Tongue (tissue), 2 donors: Measurements from ENCODE around the gene CENATAC. TPM values are rescaled to one million over a fixed set of nuclear protein-coding genes. Genes with fewer than 3 reads are reported as not detected.
"Not testable (repeated sequence)": the region's sequence is repeated elsewhere in the genome, so short reads cannot be mapped to it uniquely, and the experiment has no call there.

Experiments used
- DNase-seq: peaks from one replicate; pipeline ENCODE4 v3.0.0-alpha.2; 2015
- total RNA-seq: library from RNA; depleted of rRNA; stranded (reverse); fragments of >200 nt; gene quantifications from one replicate; pipeline ENCODE4 v1.2.3, GENCODE V29; 2014

CENATAC gene
- total RNA-seq, 1 donor from 2014 or later = 31.6 TPM

- DNase-seq = no peak
Measured at GRCh38 chr11:119027561-119028345, 29.8 kb downstream of the CENATAC start.

DNA sequence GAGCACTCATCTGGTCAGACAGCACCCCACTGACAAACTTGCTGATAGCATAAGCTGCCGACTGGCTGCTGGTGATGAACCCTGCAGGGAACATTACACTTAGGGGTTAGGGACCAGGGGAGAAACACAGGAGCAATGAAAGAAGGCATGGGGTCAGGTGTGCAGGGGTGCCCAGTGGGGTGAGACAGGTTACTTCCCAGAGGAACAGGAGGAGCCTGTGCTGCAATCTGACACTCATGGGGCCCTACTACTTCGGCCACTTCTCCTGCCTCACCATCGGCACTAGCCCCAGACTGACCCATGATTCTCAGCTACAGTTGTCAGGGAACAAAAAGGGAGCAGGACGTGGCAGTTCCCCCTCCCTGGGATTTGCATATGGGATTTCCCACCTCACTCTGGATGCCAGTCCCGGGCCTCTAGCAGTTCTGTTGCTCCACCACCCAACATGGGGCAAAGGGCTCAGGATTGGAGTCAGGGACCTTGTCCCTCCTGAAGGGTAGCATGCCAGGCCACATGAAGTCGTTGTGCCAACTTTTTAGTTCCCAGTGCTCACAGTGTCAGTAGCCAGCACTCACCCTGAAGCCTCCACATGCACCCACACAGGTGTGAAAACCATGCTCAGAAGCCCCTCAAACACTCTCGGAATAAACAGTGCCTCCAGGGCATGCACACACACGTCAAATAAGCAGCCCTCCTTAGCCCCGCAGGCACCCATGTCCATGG, 30.6 kb downstream of the CENATAC start:
- DNase-seq = no peak

GRCh38 chr11:119029069-119029339, 31.1 kb downstream of the CENATAC start:
- no peak for DNase-seq

DNA sequence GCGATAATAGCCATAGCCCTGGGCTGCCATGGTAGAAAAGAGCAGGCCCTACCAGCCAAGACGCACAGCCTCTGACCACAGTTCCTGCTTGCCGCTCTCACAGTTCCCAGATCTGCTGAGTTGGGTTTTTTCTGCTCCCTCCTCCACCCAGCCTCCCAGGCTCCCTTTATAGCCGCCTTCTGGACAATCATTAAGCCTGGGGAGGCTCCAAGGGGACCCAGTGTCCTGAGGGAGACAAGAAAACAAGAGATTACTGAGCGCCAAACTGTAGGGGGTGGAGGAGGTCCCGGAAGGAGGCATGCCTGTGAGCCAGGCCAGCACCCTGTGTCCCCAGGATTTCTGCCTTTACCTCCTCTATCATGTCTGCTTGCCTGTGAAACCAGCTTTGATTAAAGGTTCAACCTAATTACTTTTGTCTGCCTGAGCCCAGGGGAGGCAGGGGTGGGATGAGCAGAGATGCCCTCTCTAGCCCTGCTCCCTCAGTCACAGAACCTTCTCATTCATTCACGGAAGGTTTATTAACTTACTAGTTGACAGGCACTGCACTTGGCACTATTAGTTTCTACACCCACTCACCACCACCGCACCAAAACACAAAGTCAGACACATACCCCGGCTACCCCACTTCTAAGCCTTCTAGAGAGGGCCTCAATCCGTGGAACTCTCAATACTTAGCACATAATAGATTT, 31.5 kb downstream of the CENATAC start:
- DNase-seq = no peak

- no peak for DNase-seq
Measured at GRCh38 chr11:119030029-119030328, 32.0 kb downstream of the CENATAC start.

DNA sequence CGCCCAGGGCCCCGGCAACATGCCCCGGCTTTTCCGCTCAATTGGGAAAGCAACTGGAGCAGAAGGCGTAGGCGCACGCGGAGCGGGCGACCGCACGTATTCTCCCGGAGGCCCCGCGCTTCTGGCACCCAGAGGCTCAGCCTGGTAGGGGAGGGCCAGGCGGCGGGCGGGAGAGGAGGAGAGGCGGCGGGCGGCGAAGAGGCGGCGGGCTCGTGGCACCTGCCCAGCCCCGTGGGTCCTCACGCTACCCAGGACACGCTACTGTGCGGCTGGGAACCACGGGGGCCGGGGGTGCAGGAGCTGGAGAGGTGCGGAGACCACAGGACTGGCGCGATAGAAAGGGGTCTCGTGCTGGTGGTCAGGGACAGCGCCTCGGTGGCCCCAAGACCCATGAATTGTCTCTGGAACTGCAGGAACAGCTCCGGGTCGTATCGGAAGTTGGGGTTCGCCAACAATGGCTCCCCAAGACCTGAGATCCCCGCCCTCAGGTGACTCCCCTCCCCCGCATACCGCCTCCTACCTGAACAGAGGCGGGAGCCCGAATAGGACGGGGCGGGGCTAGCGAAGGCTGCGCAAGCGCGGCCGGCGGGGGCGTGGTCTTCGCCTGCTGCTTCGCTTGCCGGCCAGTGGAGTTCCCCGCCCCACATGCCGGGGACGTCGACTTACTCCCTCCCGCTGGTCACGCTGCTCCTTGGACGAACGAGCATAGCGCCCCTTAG, 32.5 kb downstream of the CENATAC start, which contains the start of gene SLC37A4:
SLC37A4 (minus strand) TSS at position 549 of the 719 bp plus-strand sequence.
- peak; percentile 97 for DNase-seq

DNA sequence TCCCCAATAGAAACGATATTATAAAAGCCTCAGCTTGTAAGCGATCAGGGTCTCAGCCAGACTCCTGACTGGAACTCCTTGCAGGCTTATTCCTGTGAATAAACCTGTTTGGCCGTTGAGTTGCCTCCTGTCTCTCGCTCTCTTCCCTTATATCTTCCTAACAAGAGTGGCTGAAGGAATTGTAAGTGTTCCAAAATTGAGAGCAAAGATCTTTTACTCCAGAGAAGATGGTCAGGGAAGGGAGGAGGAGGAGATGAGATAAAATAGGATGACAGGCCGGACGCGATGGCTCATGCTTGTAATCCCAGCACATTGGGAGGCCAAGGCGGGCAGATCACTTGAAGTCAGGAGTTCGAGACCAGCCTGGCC, 34.0 kb downstream of the CENATAC start:
- no peak for DNase-seq

DNA sequence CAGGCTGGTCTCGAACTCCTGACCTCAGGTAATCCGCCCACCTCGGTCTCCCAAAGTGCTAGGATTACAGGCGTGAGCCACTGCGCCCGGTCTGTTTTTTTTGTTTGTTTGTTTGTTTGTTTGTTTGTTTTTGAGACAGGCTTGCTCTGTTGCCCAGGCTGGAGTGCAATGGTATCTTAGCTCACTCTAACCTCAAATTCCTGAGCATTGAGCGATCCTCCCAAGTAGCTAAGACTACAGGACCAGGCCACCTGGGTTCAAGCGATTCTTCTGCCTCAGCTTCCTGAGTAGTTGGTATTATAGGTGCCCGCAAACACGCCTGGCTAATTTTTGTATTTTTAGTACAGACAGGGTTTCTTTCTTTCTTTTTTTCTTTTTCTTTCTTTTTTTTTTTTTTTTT, 35.5 kb downstream of the CENATAC start:
- DNase-seq = not testable (repeated sequence)

DNA sequence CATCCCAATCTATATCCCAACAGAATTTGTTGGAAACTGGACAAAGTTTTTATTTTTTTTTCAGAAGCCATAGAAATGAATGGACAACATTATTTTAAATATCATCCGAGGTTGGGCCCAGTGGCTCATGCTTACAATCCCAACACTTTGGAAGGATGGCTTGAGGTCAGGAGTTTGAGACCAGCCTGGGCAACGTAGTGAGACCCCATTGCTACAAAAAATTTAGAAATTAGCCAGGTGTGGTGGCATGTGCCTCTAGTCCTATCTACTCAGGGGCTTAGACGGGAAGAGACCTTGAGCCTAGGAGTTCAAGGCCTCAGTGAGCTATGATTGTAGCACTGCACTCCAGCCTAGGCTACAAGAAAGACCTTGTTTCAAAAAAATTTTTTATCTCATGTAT, 36.9 kb downstream of the CENATAC start:
- no peak for DNase-seq

- DNase-seq = no peak
Measured at GRCh38 chr11:119038884-119039283, 40.9 kb downstream of the CENATAC start.

DNA sequence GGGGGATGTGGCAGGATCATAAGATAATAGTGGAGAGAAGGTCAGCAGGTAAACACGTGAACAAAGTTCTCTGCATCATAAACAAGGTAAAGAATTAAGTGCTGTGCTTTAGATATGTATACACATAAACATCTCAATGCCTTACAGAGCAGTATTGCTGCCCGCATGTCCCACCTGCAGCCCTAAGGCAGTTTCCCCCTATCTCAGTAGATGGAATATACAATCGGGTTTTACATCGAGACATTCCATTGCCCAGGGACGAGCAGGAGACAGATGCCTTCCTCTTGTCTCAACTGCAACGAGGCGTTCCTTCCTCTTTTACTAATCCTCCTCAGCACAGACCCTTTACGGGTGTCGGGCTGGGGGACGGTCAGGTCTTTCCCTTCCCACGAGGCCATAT, 41.5 kb downstream of the CENATAC start:
- DNase-seq = not testable (repeated sequence)

- no peak for DNase-seq
Measured at GRCh38 chr11:119041821-119042514, 44.0 kb downstream of the CENATAC start.

DNA sequence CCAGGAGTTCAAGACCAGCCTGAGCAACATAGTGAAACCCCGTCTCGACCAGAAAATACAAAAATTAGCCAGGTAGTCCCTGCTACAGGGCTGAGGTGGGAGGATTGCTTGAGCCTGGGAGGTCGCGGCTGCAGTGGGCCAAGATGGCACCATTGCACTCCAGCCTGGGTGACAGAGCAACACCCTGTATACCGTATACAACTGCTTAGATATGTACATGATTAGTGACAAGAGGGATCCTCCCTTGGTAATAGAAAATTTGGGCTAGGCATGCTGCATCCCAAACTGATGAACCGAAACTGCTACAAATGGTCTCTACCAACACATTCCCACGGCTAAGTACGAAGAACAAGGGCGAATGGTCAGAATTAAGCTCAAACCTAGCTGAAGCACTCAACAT, 45.0 kb downstream of the CENATAC start:
- DNase-seq = no peak

DNA sequence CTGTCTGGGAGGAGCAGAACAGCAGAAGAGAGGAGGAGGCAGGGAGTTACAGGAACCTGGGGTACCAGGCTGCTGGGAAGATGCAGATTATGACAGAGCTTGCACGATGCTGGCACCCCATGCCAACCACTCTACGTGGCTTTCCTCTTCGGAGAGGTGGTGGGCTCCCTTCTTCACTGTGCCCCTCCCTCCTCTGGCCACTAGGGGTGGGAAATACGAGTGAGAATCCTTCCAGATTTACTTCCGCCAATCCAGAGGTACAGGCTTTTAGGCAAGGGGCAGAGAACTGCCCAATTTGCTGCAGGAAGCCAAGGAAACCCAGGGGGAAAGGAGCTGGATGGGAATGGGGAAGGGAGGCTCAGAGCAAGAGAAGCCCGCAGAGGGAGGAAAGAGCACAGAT, 46.8 kb downstream of the CENATAC start:
- DNase-seq = no peak

GRCh38 chr11:119046489-119046888, 48.6 kb downstream of the CENATAC start:
- no peak for DNase-seq

- no peak for DNase-seq
Measured at GRCh38 chr11:119047205-119047604, 49.3 kb downstream of the CENATAC start.

- no peak for DNase-seq
Measured at GRCh38 chr11:119048644-119049043, 50.7 kb downstream of the CENATAC start.

- DNase-seq = no peak
Measured at GRCh38 chr11:119049081-119049480, 51.1 kb downstream of the CENATAC start.

GRCh38 chr11:119051440-119052162, 53.7 kb downstream of the CENATAC start:
- no peak for DNase-seq

- no peak for DNase-seq
Measured at GRCh38 chr11:119052163-119052814, 54.4 kb downstream of the CENATAC start.

- no peak for DNase-seq
Measured at GRCh38 chr11:119054418-119054817, 56.5 kb downstream of the CENATAC start.
